Smooth muscle cell (in vitro differentiated cells): ENCODE results near the gene SLC24A4. TPM values are rescaled to one million over a fixed set of nuclear protein-coding genes. Genes with fewer than 3 reads are reported as not detected.

Experiments
- DNase-seq: peaks from one replicate; lab custom pipeline; 2025; ENCODE audit not compliant: unreplicated experiment; lab: John Stamatoyannopoulos, UW
- H2AFZ ChIP-seq: fragments of 200-600 bp; sonication (generic); 2 replicates; pipeline ENCODE4 v1.6.0; 2016; ENCODE audit warnings: antibody characterized with exemption, low read depth, mild to moderate bottlenecking
- H3F3A ChIP-seq: fragments of 200-600 bp; sonication (generic); 2 replicates; pipeline ENCODE4 v1.6.0; 2017; ENCODE audit warnings: antibody characterized with exemption, low read depth
- H3K27ac ChIP-seq: fragments of 200-600 bp; sonication (generic); 2 replicates; pipeline ENCODE4 v1.5.1; 2016; ENCODE audit warnings: low read depth, mild to moderate bottlenecking
- H3K27me3 ChIP-seq: fragments of 200-600 bp; sonication (generic); 2 replicates; pipeline ENCODE4 v1.6.1; 2016; ENCODE audit warnings: low read depth, mild to moderate bottlenecking
- H3K36me3 ChIP-seq: fragments of 200-600 bp; sonication (generic); 2 replicates; pipeline ENCODE4 v1.5.1; 2016; ENCODE audit warnings: low read depth
- H3K4me1 ChIP-seq: fragments of 200-600 bp; sonication (generic); 2 replicates; pipeline ENCODE4 v1.5.1; 2016; ENCODE audit warnings: low read depth
- H3K4me2 ChIP-seq: fragments of 200-600 bp; sonication (generic); 2 replicates; pipeline ENCODE4 v1.6.0; 2016; ENCODE audit warnings: mild to moderate bottlenecking
- H3K4me3 ChIP-seq: fragments of 200-600 bp; sonication (generic); 2 replicates; pipeline ENCODE4 v1.5.1; 2016; ENCODE audit warnings: mild to moderate bottlenecking
- H3K79me2 ChIP-seq: fragments of 200-600 bp; sonication (generic); 2 replicates; pipeline ENCODE4 v1.6.0; 2016; ENCODE audit warnings: low read depth, mild to moderate bottlenecking
- H3K9ac ChIP-seq: fragments of 200-600 bp; sonication (generic); 2 replicates; pipeline ENCODE4 v1.6.0; 2016; ENCODE audit warnings: low read depth
- H3K9me3 ChIP-seq: fragments of 200-600 bp; sonication (generic); replicated peaks from 2 replicates; pipeline ENCODE4 v1.5.1; 2016; ENCODE audit warnings: low read depth
- H4K20me1 ChIP-seq: fragments of 200-600 bp; sonication (generic); 2 replicates; pipeline ENCODE4 v1.6.0; 2016; ENCODE audit warnings: low read depth
- WGBS: methylation state at CpG from one replicate; pipeline ENCODE4 v1.1.7; 2016; ENCODE audit warnings: low lambda C conversion rate; 5-methylcytosine and 5-hydroxymethylcytosine counted together
- polyA plus RNA-seq: library from polyadenylated mRNA; unstranded; fragments of >200 nt; fragmentation: Nextera tagmentation; extraction: Ambion mirVana; gene quantifications from 2 replicates; pipeline ENCODE4 v1.2.1, GENCODE V29; 2016
- total RNA-seq: library from RNA; depleted of rRNA; stranded (reverse); fragments of >200 nt; gene quantifications from 2 replicates; pipeline ENCODE4 v1.2.3, GENCODE V29; 2014
- TF ChIP-seq, protein P1 (sequence below): fragments of 200-600 bp; sonication (generic); IDR thresholded peaks from 2 replicates; pipeline ENCODE4 v1.5.1; 2017; ENCODE audit warnings: borderline replicate concordance, mild to moderate bottlenecking, antibody characterized with exemption; ENCODE audit not compliant: insufficient read depth, poor library complexity, severe bottlenecking

The SLC24A4 gene
- total and polyA plus RNA-seq, 2 experiments from 2014 or later, result 0.58 TPM; not detected in 1

DNA sequence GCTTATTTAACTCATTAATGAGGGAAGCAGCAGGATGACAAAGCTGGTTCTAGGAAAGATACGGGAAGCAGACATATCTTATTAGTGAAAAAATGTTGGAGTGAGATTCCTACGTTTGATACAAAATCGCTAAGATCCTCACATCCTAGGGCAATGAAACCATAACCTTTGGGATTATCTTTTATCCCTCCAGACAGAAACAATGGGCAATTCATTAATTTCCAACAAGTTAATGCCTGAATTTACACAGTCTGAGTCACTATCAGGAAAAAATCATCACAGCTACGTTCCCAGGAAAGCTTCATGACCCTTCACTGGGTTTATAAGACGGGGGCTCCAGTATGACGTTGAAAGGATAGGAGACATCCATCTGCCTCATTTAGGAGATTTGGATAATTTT, 45.0 kb downstream of the SLC24A4 start:
- H3K36me3 ChIP-seq, result no peaks in the 10 kb centered on the region
- no peak for DNase-seq
- H3K4me1 ChIP-seq, result no peaks in the 10 kb centered on the region
- H3F3A ChIP-seq, result no peaks in the 10 kb centered on the region
- no peaks in the 10 kb centered on the region for H4K20me1 ChIP-seq
- H3K27ac ChIP-seq, result no peak overlapping the region
- WGBS, result 60% methylated on average over 6 of the region's 6 CpGs
- H3K4me3 ChIP-seq, result no peak overlapping the region
- no peaks in the 10 kb centered on the region for H3K9me3 ChIP-seq
- H3K4me2 ChIP-seq, result no peak overlapping the region
- H3K79me2 ChIP-seq, result no peaks in the 10 kb centered on the region
- TF ChIP-seq, protein P1, sequence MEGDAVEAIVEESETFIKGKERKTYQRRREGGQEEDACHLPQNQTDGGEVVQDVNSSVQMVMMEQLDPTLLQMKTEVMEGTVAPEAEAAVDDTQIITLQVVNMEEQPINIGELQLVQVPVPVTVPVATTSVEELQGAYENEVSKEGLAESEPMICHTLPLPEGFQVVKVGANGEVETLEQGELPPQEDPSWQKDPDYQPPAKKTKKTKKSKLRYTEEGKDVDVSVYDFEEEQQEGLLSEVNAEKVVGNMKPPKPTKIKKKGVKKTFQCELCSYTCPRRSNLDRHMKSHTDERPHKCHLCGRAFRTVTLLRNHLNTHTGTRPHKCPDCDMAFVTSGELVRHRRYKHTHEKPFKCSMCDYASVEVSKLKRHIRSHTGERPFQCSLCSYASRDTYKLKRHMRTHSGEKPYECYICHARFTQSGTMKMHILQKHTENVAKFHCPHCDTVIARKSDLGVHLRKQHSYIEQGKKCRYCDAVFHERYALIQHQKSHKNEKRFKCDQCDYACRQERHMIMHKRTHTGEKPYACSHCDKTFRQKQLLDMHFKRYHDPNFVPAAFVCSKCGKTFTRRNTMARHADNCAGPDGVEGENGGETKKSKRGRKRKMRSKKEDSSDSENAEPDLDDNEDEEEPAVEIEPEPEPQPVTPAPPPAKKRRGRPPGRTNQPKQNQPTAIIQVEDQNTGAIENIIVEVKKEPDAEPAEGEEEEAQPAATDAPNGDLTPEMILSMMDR, result no peak
- no peak overlapping the region for H2AFZ ChIP-seq
- peaks cover 12% of the 10 kb centered on the region for H3K27me3 ChIP-seq
- no peak overlapping the region for H3K9ac ChIP-seq

DNA sequence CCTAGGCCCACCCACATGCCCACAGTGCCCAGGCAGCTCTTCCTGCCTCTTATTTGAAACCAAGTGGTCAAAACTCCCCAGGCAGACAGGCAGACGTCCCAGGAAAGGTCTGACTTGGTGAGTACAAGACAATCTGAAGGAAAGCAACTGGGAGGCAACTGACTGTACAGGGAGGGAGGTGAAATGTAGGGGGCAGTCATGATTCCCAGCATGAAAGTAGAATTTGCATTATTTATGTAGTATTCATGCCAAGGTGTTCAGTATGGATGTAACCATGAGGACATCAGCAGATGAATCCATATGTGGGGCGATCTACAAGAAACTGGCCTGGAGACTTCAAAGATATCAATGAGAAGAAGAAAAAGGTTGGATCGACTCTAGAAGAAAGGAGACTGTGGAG, 46.1 kb downstream of the SLC24A4 start:
- DNase-seq, result no peak
- no peaks in the 10 kb centered on the region for H3F3A ChIP-seq
- H3K4me2 ChIP-seq, result no peak overlapping the region
- H3K4me1 ChIP-seq, result no peaks in the 10 kb centered on the region
- no peak overlapping the region for H3K4me3 ChIP-seq
- H3K27ac ChIP-seq, result no peak overlapping the region
- no peaks in the 10 kb centered on the region for H3K9me3 ChIP-seq
- H4K20me1 ChIP-seq, result no peaks in the 10 kb centered on the region
- TF ChIP-seq, protein P1, result no peak
- no peaks in the 10 kb centered on the region for H3K79me2 ChIP-seq
- WGBS, result 97% methylated on average over 3 of the region's 3 CpGs
- H3K27me3 ChIP-seq, result peaks cover 10% of the 10 kb centered on the region
- H3K9ac ChIP-seq, result no peak overlapping the region
- no peaks in the 10 kb centered on the region for H3K36me3 ChIP-seq
- H2AFZ ChIP-seq, result no peak overlapping the region

DNA sequence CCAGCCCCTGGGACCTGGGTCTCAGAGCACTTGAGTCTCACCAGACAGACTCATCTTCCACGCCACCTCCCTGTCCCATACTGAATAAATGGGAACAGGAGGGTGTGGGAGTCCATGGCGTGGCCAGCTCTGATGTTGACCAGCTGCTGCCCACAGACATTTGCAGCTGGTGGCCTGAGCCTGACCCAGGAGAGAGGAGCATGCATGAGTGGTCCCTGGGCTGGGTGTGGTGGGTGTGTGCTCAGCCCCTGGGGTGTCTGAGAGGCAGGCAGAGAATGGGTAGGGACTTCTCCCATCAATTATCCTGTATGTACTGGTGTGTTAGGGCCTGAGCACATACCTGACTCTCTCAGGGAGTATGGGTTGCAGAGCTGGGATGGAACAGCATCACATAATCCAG, 49.3 kb downstream of the SLC24A4 start:
- TF ChIP-seq, protein P1, result no peak
- no peaks in the 10 kb centered on the region for H3K9me3 ChIP-seq
- H3K79me2 ChIP-seq, result no peaks in the 10 kb centered on the region
- no peak overlapping the region for H3K4me2 ChIP-seq
- H3K27me3 ChIP-seq, result peaks cover 5% of the 10 kb centered on the region
- no peak overlapping the region for H3K9ac ChIP-seq
- H3F3A ChIP-seq, result no peaks in the 10 kb centered on the region
- H3K4me3 ChIP-seq, result no peak overlapping the region
- H4K20me1 ChIP-seq, result no peaks in the 10 kb centered on the region
- no peaks in the 10 kb centered on the region for H3K4me1 ChIP-seq
- DNase-seq, result no peak
- WGBS, result 87% methylated on average over 2 of the region's 2 CpGs
- H3K36me3 ChIP-seq, result no peaks in the 10 kb centered on the region
- H3K27ac ChIP-seq, result no peak overlapping the region
- H2AFZ ChIP-seq, result no peak overlapping the region

DNA sequence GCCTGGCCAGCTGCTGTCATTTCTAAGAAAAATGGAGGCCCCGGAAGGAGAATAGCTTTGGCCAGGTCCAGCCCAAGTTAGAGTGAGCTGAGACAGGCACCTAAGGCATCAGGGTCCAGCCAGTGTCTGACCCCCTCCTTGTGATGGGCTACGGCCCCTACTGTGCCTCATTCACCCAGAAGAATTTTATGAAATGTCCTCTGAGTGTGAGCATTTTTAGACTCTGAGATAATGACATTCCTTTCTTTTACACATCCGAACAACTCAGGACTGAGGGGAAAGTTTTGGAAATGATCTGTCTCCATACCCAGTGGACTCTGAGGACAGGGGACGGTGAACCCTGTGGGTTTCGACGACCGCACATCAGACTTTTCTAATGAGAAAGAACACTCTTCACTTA, 50.4 kb downstream of the SLC24A4 start:
- Histone ChIP-seq H3K4me3 (no peak overlapping the region), H3K36me3 (no peaks in the 10 kb centered on the region), H3F3A (no peaks in the 10 kb centered on the region), H3K79me2 (no peaks in the 10 kb centered on the region), H2AFZ (no peak overlapping the region), H4K20me1 (no peaks in the 10 kb centered on the region), H3K4me2 (no peak overlapping the region), H3K27ac (no peak overlapping the region), H3K27me3 (peaks cover 5% of the 10 kb centered on the region), H3K9ac (no peak overlapping the region), H3K4me1 (no peaks in the 10 kb centered on the region), H3K9me3 (no peaks in the 10 kb centered on the region)
- no peak for DNase-seq
- TF ChIP-seq, protein P1, result no peak
- WGBS, result 82% methylated on average over 7 of the region's 7 CpGs
